Sciatic nerve (tissue), 2 donors: Measurements from ENCODE around the gene C2CD5. TPM values are rescaled to one million over a fixed set of nuclear protein-coding genes. Genes with fewer than 3 reads are reported as not detected.
"Not testable (repeated sequence)": the region's sequence is repeated elsewhere in the genome, so short reads cannot be mapped to it uniquely, and the experiment has no call there.

Experiments used
- ATAC-seq: fragments of 200-7000 bp; cut with Tn5 transposase; one replicate; pipeline ENCODE4 v1.9.1; 2020; ENCODE audit warnings: mild to moderate bottlenecking, moderate library complexity
- DNase-seq: peaks from one replicate; pipeline ENCODE4 v3.0.0-alpha.2; 2020; ENCODE audit warnings: low spot score
- intact Hi-C: fragments of 100-400 bp; cut with DNase I; formaldehyde crosslinking; loops from one replicate; pipeline ENCODE4 v1.14.2; 2022
- total RNA-seq: library from RNA; stranded (reverse); fragmentation: NEBNext Ultra II Directional; extraction: Animal tissue kit (Norgen Biotek cat#: 25700); gene quantifications from one replicate; pipeline ENCODE4 v1.2.1, GENCODE V29; 2021
- donor health status: DM: no; HTN: no; CAD: no.
- donor health status: DM: no; HTN: no; CAD: no.

C2CD5 gene
- 53.4 TPM for total RNA-seq

GRCh38 chr12:22544038-22544979 lies at the start of gene C2CD5:
C2CD5 (minus strand) TSS chr12:22544542; CDS start chr12:22544150, 392 bp downstream.
- intact Hi-C loops, result loop anchor here (10.0 kb wide), 1 partner anchor 80 kb away; the partner anchor contains the start of gene ETNK1
- peak; percentile 98 for ATAC-seq
- peak; percentile 99 for DNase-seq

GRCh38 chr12:22593864-22594263 lies 49.5 kb upstream of the C2CD5 start:
- no peak for ATAC-seq
- intact Hi-C loops, result no loop called here
- DNase-seq, result no peak

DNA sequence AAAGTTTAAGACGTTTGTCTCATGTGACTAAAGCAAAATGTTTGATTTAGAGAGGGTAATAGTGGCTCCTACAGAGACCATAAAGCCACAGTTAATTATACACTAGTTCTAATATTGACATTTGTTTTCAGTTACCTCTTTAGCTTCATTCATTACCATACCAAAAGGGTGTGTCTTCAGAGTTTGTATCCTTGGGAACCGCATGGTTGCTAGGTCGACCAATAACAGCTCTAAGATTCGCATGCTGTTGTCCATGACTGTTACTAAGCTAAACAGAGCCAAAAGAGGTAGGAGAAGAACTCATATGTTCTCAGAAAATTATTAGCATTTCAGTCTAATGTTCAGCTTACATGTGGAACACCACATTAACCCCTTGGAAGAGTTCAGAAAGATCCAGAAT lies 44.5 kb upstream of the C2CD5 start:
- intact Hi-C loops, result no loop called here
- ATAC-seq (no peak), DNase-seq (no peak)

GRCh38 chr12:22578328-22578727 lies 34.0 kb upstream of the C2CD5 start:
- no peak for DNase-seq
- intact Hi-C loops, result no loop called here
- ATAC-seq, result no peak

GRCh38 chr12:22577667-22578066 lies 33.3 kb upstream of the C2CD5 start:
- no peak for ATAC-seq
- no peak for DNase-seq
- intact Hi-C loops, result no loop called here

- intact Hi-C loops, result no loop called here
- DNase-seq (no peak), ATAC-seq (no peak)
Measured at GRCh38 chr12:22576473-22576872, 32.1 kb upstream of the C2CD5 start.

DNA sequence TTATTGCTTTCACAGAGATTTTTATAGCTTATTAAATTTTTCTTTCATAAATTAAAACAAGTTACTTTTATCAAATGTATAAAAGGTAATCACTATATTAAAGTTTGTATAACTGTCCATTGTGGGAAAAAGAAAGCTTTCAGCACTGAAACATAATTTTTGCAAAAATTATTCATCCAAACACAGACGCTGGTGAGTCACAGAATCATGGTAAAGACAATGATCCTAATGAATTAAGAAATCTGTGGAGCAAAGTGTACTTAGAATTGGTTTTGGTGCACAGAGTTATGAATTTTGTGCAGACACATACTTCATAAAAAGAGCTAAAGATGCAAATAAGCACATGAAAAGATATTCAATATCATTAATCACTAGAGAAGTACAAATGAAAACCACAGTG lies 31.7 kb upstream of the C2CD5 start:
- intact Hi-C loops, result no loop called here
- no peak for ATAC-seq
- no peak for DNase-seq

DNA sequence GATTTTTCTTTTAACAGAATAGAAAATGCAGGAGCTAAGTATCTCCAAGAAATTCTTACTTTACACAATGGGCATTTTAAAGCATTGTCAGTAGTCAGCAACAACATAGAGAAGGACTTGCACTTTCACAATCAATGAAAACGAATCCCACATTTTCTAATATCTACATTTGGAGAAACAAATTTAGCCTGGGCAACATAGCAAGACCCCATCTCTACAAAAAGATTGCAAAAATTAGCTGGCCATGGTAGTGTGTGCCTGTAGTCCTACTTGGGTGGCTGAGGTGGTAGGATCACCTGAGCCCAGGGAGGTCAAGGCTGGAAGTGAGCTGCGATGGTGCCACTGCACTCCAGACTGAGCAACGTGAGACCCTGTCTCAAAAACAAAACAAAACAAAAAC lies 30.6 kb upstream of the C2CD5 start:
- ATAC-seq, result no peak
- intact Hi-C loops, result no loop called here

DNA sequence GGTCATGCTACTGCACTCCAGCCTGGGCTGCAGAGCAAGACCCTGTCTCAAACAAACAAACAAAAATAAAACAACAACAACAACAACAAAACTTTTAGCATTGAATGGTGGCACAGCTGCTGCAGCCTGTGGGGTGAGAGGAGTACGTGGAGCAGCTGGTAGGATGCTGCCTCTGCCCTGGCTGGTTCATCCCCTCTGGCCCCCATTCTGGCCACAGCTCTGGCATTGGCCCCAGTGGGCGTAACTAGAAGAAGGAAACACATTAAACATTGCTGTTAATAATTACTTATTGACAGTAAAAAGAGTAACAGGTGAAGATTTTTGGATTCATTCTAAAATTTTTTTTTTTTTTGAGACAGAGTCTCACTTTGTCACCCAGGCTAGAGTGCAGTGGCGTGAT lies 28.8 kb upstream of the C2CD5 start:
- DNase-seq, result no peak

More for the DNA sequence above, 30.6 kb upstream of the C2CD5 start:
- DNase-seq, result no peak

DNA sequence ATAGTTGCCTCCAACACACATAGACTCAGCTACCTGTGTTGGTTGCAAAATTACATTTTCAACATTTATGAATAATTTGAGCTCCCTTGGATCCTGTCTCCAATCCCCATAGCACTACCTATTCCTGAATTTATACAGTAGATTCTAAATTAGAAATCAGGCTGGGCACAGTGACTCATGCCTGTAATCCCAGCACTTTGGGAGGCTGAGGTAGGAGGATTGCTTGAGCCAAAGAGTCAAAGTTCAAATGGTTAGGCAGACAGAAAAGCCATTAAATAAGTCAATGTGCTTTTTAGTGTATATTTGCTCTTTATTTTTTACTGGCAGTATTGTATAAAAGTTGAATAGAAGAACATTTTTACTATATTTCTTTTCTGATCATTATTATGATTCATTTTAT lies 24.9 kb upstream of the C2CD5 start:
- DNase-seq (no peak), ATAC-seq (no peak)
- intact Hi-C loops, result no loop called here

More for the DNA sequence above, 28.8 kb upstream of the C2CD5 start:
- intact Hi-C loops, result no loop called here
- ATAC-seq, result no peak

- DNase-seq, result no peak
- intact Hi-C loops, result no loop called here
- no peak for ATAC-seq
Measured at GRCh38 chr12:22562036-22563028, 18.0 kb upstream of the C2CD5 start.

- intact Hi-C loops, DNase-seq, ATAC-seq: not testable (repeated sequence)
Measured at GRCh38 chr12:22554750-22555149, 10.4 kb upstream of the C2CD5 start.

DNA sequence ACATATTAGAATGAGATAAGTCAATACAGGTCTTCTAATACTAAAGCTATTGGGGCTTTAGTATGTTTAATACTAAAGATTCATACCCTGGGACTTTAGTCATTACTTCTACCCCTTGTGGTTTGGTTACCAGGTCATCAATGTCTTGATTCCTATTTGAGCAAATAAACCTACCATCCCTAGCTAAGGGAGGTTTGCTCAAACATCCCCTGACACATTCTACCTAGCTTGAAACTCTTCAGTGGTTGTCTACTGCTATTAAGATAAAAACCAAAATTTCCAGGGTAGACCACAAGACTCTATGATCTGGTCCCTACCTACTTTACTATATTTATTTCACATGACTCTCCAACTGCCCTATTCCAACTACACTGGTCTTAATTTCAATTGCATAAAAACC lies 7.3 kb upstream of the C2CD5 start:
- DNase-seq, result no peak
- intact Hi-C loops, result no loop called here
- no peak for ATAC-seq

- ATAC-seq (no peak), DNase-seq (no peak)
- intact Hi-C loops, result loop anchor here (10.0 kb wide), 1 partner anchor 80 kb away; the partner anchor contains the start of gene ETNK1
Measured at GRCh38 chr12:22545255-22545654, 913 bp upstream of the C2CD5 start.

- ATAC-seq, result peak; percentile 58
Measured at GRCh38 chr12:22543246-22544037, 900 bp downstream of the C2CD5 start.

GRCh38 chr12:22541496-22542155 lies 2.7 kb downstream of the C2CD5 start:
- intact Hi-C loops, result loop anchor here (10.0 kb wide), 1 partner anchor 83 kb away; the partner anchor contains the start of gene ETNK1
- ATAC-seq (no peak), DNase-seq (no peak)

More at GRCh38 chr12:22543246-22544037, 900 bp downstream of the C2CD5 start:
- peak; percentile 73 for DNase-seq
- intact Hi-C loops, result loop anchor here (10.0 kb wide), 1 partner anchor 81 kb away; the partner anchor contains the start of gene ETNK1

GRCh38 chr12:22539055-22539454 lies 5.3 kb downstream of the C2CD5 start:
- ATAC-seq (peak; percentile 44), DNase-seq (no peak)
- intact Hi-C loops, result no loop called here

GRCh38 chr12:22538311-22538710 lies 6.0 kb downstream of the C2CD5 start:
- no peak for DNase-seq
- no peak for ATAC-seq
- intact Hi-C loops, result no loop called here
